ENCODE results near the gene CAMTA1.
"Not testable (repeated sequence)": the region's sequence is repeated elsewhere in the genome, so short reads cannot be mapped to it uniquely, and the experiment has no call there.

The CAMTA1 gene

DNA sequence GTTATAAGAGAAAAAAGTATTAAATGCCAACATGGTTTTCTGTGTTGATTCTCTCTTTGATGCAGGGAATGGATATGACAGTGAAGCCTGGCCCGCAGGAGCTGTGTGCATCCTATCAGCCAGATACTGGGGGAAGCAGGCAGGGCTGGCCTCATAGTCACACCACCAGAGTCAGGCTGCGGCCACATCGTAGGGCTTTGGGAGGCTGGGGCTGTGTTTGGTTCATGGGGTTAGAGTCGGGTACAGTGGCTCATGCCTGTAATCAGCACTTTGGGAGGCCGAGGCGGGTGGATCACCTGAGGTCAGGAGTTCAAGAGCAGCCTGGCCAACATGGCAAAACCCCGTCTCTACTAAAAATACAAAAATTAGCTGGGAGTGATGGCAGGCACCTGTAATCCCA lies 545.5 kb downstream of the CAMTA1 start:
- DNase-seq, result not testable (repeated sequence)

DNA sequence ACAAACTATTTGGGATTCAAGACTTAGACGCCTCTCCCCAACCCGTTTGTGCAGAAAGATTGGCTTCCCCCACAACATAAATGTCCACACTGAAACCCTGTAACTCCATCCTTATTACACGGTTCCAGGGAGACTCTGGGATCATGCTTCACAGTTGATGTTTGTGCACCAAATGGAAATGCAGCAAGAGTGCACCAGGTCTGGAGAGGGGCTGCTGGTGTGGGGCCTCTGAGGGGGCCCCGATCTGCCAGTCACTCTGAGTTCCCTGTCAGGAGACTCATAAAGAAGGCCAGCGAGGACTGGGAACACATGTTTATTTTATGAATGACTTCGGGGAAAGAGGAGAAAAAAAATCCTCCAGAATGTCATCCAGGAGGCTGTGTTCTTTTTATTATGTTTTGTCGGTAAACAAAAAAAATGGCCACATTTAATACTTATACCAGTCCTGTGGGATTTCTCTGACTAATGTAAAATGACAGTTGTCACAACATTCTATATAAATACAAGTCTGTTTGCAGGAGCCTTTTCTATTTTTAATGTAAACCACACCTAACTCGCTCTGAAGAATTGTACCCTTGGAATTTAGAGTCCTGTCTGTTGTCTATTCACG lies 546.8 kb downstream of the CAMTA1 start:
- DNase-seq, result no peak

DNA sequence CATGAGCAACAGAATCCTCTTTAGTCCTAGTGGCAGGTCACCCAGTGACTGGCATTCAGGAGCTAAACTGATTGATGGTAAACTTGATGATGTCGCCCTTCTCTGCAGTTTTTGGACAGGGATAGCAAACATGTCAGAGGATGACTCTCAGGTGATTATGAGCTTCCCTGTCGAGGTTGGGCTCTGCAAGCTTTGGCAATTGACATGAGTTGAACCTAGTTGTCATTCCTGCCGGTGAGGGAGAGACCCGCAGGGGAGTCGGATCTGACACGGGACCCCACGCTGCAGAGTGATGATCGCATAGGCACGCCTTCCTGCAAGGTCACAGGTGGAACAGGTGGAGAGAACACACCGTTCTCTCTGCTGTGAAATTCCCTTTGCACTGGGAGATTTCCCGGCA lies 547.8 kb downstream of the CAMTA1 start:
- no peak for DNase-seq

GRCh38 chr1:7333620-7334019 lies 548.4 kb downstream of the CAMTA1 start:
- DNase-seq, result no peak

DNA sequence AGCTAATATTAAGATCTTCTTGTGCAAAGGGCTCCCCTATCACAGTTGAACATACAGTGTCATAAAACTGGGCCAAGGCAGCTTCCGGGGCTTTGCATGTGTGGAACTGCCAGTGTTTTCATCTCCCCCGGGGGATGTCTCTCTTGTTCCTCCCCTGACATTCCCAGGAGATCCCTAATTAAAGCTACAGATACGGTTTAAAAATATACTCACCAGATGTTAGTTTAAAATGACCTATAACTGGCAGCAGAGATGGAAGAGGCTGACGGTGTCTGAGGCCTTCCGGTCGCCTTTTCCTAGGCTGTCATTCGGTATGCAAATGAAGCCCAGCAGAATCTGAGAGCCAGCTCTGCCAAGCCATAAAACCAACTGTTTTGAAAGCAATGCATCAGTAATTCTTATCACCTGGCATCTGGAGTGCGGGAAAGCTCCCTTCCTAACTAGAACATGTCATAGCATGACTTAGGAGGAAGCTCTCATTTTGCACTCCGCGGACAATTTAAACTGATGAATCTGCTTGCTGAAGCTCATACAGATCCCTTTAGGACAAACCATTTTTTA lies 549.3 kb downstream of the CAMTA1 start:
- DNase-seq, result no peak

DNA sequence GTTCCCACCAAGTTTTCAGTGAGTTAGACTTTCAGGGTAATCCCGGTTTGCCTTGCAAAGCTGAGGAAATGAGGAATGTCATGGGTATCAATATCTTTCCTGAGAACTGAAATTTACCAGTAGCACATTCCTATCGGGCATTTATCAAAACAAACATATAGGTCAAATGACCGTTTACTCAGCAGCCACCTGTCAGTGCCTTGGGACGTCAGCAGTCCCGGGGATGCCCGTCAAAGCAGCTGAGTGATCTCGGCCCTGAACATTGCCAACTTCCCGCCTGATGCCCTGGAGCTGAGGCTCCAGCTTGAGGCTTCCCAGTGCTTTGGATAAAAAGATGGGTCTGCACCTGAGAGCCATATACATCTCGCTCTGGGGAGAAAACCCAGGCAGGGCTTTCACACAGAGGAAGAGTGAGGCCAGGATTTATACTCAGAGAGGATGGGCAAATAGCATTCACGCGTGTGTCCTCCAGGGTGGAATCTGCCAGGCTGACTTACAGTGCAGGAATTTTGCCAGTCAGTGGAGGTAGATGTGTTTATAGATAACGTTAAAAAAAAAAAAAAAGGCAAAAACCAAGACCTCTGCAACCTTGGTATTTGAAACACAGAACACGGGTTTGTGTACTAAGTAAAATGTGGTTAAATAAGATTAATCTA lies 550.1 kb downstream of the CAMTA1 start:
- DNase-seq, result no peak

- DNase-seq, result no peak
Observed at GRCh38 chr1:7338439-7338838, 553.2 kb downstream of the CAMTA1 start.

GRCh38 chr1:7339014-7339413 lies 553.8 kb downstream of the CAMTA1 start:
- no peak for DNase-seq

- no peak for DNase-seq
Observed at GRCh38 chr1:7339953-7340352, 554.7 kb downstream of the CAMTA1 start.

GRCh38 chr1:7341145-7341905 lies 556.1 kb downstream of the CAMTA1 start:
- DNase-seq, result no peak

DNA sequence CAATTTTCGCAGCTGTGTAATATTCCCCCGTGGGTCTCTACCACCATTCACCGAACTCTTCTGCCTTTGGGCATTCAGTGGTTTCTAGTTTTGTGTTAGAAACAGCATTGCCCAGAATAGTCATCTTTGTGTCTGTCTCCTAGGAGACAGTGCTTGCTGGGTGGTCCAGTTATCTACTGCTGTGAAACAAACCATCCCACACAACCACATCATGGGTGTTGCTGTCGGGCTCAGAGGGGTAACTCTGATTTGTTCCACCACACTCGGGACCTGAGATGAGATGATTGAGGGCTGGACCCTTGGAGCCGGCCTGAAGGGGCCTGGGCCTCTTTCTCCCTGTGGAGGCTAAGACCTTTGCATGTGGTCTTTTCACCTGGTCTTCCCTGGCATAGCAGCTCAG lies 558.6 kb downstream of the CAMTA1 start:
- DNase-seq, result no peak

DNA sequence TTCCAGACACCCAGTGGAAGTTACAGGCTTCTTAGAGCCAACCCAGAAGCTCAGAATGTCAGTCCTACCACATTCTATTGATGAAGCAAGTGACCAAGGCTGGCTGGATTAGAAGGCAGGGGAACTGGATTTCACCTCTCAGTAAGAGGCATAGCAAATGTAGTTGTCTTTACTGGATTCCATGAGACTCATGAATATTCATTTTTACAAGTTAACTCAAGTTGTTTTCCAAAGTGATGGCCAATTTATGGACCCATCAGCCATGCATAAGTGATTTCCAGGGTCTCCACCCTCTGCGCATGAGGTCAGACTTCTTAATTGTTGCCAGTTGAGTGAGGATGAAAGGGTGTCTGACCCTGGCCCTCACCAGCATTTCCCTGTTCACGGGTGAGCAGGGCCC lies 559.0 kb downstream of the CAMTA1 start:
- no peak for DNase-seq

DNA sequence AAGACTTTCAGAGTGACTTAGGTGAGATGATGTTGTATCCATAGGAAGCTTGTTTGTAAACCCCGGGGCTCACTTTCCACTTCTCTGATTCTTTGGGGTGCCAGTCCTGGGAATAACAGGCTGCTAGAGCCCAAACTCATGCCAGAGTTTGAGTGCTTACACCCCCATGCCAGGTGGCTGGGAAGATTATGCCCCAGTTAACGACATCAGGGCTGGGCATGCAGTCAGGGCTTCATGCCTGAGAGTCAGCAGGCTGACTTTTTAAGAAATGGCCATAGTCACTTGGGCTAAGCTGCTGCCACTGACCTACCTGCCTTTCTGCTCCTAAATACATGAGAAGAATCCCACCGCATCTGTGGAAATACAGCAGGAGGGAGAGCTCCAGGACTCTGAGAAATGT lies 560.3 kb downstream of the CAMTA1 start:
- no peak for DNase-seq

DNA sequence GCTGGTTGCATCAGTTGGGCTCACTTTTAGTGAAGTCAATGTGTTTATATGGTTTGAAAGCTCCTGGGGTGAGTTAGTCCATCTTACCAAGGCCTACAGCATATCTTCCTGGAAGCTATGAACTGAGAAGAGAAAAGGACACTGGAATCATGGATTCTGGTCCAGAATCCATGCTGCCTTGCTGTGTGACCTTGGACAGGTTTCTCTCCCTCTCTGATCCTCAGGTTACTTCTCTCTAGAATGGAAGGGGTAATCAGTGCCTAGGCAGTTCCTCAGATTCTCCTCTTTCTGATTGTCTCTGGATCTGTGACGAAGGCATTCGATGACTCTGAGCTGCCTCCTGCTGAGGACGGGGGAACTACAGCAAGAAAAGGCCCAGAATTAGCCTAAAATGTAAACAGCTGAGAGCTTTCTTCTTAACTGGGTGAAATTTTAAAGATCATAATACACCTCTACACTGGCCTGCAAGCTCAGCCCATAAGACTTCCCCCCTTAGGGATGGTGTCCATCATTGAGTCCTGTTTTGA lies 560.9 kb downstream of the CAMTA1 start:
- no peak for DNase-seq

GRCh38 chr1:7346600-7347570 lies 561.6 kb downstream of the CAMTA1 start:
- DNase-seq, result no peak

GRCh38 chr1:7348073-7348472 lies 562.8 kb downstream of the CAMTA1 start:
- no peak for DNase-seq

DNA sequence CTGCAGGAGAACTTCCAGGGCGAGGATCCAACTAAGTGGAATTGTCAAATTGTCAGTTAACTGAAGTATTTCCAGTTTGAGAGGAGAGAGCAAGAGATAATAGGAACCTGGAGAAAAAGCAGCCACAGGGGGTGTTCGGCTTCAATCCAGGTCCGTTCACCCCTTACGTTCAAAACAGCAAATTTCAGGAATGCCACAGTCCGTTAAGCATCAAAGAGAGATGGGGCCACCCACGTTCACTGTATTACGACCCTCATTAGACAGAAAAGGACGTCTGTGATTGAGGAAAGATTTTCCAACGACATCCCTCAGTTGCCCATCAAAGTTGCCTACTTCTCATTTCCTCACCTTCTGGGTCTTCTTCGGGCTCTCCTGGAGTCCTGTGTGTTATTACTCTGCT lies 563.3 kb downstream of the CAMTA1 start:
- DNase-seq, result no peak

DNA sequence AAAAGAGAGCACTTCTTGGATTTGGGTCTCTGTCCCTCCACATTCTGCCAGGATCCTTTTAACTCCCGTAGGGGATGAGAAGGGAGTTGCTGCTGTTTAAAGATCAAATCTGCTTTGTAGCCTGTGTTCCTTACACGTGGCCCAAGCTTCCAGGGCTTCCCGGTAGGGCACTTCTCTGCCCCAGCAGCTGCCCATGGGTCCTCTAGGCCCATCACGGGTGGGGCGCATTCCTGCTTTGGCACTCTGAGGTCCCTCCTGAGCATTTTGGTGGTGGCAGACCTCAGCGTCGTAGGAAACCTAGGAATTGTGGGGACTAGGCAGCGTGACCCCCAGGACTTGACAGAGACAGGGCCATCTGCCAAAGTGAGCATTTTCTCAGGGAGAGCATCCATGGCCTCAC lies 565.5 kb downstream of the CAMTA1 start:
- DNase-seq, result no peak

DNA sequence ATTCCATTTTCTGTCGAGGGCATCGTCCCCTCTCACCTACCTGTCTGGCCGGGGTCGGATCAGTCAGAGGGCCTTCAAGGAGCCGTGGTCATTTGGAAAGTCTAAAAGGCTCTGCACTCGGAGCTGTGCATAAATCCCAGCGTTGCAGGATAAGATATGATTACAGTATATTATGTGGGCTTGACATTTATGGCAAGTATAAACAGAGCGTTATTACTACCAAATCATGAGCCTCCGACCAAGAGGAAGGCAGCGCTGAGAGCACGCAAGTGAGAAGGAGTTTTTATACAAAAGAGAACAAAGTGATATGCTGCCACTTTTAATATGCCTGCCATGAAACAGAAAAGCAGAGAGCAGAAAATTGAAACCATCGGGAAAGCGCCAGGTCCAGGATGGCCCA lies 566.4 kb downstream of the CAMTA1 start:
- DNase-seq, result no peak

DNA sequence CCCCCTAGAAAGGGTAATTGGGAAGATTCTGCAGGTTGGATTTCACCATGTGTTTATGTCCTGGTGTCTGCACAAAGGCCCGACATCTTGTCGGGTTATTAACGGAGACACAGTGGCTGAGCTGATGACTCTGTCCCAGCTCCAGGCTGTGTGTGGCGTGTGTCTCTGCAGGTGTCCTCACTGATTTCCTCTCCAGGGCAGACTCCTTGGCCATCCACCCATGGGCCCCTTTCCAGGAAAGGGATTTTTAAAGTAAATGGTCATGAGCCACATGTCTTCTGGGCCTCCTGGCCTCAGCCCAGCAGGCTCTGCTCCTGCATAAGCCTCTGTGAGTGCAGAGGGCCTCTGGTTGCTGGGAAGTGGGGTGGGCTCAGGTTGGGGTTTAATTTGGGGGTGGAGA lies 567.1 kb downstream of the CAMTA1 start:
- DNase-seq, result no peak

- no peak for DNase-seq
Observed at GRCh38 chr1:7352974-7353373, 567.7 kb downstream of the CAMTA1 start.

DNA sequence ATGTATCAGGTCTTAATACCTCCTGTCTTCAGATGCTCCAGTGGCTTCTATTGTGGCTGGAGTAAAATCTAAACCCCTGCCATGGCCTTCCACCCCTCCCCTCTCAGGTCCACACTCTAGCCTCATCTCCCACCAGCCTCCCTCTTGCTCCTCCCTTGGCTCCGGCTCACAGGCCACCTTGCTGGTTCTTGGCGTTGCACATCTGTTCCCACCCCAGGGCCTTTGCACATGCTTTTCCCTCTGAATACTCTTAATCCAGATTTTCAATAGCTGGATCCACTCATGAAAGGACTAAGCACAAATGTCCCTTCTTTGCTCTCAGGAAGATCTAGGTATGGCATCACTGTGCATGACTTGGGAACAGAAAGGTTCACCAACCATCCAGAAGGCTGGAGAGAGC lies 570.4 kb downstream of the CAMTA1 start:
- no peak for DNase-seq

All from T-helper 9 cell (primary cell).